Adipocyte (in vitro differentiated cells): ENCODE measurements around the gene TMEM213.

Experiments
- DNase-seq: peaks from one replicate; pipeline ENCODE4 v3.0.0-alpha.2; 2015; ENCODE audit warnings: low read depth
- H3K27me3 ChIP-seq: replicated peaks from 2 replicates; pipeline ENCODE4 v1.7.0; 2013; ENCODE audit warnings: mild to moderate bottlenecking, low read length, moderate library complexity; ENCODE audit not compliant: control insufficient read depth, insufficient read depth
- H3K36me3 ChIP-seq: 2 replicates; pipeline ENCODE4 v1.7.0; 2013; ENCODE audit warnings: low read length, mild to moderate bottlenecking, moderate library complexity; ENCODE audit not compliant: control insufficient read depth, insufficient read depth, severe bottlenecking
- H3K4me1 ChIP-seq: 2 replicates; pipeline ENCODE4 v1.7.0; 2013; ENCODE audit warnings: mild to moderate bottlenecking, low read length, moderate library complexity; ENCODE audit not compliant: control insufficient read depth, insufficient read depth
- H3K4me3 ChIP-seq: 2 replicates; pipeline ENCODE4 v1.7.0; 2013; ENCODE audit warnings: mild to moderate bottlenecking, low read length, moderate library complexity
- H3K9ac ChIP-seq: 2 replicates; pipeline ENCODE4 v1.7.0; 2013; ENCODE audit warnings: mild to moderate bottlenecking, low read length, moderate library complexity
- H3K9me3 ChIP-seq: 2 replicates; pipeline ENCODE4 v1.7.0; 2013; ENCODE audit warnings: mild to moderate bottlenecking, low read length, moderate library complexity; ENCODE audit not compliant: control insufficient read depth

TMEM213 gene, protein sequence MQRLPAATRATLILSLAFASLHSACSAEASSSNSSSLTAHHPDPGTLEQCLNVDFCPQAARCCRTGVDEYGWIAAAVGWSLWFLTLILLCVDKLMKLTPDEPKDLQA

GRCh38 chr7:138797715-138798320, at the start of gene TMEM213, which contains the start of gene ATP6V0A4:
Gene TMEM213, plus strand, starts transcription at chr7:138797994. Its CDS starts 111 bp downstream, at chr7:138798105.
Gene ATP6V0A4, minus strand, starts transcription at chr7:138798196. Its CDS starts 26,949 bp downstream, at chr7:138771247.
- H3K36me3 ChIP-seq: no peaks in the 10 kb centered on the region
- no peak within 1 kb of the TSS for H3K9ac ChIP-seq
- H3K27me3 ChIP-seq: peaks cover 10% of the 10 kb centered on the region
- no peak within 1 kb of the TSS for H3K4me3 ChIP-seq
- no peaks in the 10 kb centered on the region for H3K9me3 ChIP-seq
- DNase-seq: no peak
- H3K4me1 ChIP-seq: no peaks in the 10 kb centered on the region

DNA sequence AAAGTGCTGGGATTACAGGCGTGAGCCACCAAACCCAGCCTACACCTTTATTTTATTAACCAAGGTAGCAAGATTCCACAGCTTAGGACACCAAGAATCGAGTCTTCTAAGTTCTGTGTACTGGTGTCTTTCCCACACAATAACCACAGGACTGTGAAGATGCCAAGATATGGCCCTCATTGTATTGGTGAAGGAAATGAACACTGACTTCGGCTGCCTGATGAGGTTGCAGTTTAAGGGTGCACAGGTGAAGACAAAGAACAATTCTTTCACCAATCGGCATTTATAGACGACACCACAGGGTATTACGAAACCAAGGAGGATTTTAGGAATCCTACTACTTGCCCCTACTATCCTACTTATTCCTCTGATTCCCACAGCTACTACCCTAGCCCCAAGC, 49.1 kb upstream of the TMEM213 start:
- DNase-seq: no peak
- Histone ChIP-seq H3K36me3 (no peaks in the 10 kb centered on the region), H3K4me1 (no peaks in the 10 kb centered on the region), H3K4me3 (no peak overlapping the region), H3K9ac (no peak overlapping the region), H3K27me3 (peaks cover 8% of the 10 kb centered on the region), H3K9me3 (peaks cover 2% of the 10 kb centered on the region)

DNA sequence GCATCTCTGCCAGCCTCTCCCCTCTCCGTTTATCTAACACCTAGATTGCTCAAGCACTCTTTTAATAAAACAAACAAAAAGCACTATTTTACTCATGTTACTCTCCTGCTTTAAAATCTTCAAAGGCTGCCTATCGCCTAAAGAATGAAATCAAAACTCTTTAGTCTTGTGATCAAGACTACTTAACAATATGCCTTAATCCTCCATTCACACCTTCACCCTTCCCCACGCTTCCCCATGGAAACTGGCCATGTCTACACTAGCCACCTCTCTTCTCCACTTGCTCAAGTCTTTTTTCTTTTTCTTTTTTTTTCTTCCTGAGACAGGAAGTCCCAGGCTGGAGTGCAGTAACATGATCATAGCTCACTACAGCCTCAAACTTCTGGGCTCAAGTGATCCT, 47.8 kb upstream of the TMEM213 start:
- peaks cover 2% of the 10 kb centered on the region for H3K9me3 ChIP-seq
- no peak overlapping the region for H3K9ac ChIP-seq
- no peak overlapping the region for H3K4me3 ChIP-seq
- no peak for DNase-seq
- H3K27me3 ChIP-seq: peaks cover 8% of the 10 kb centered on the region
- no peaks in the 10 kb centered on the region for H3K36me3 ChIP-seq
- H3K4me1 ChIP-seq: no peaks in the 10 kb centered on the region

GRCh38 chr7:138750473-138750872, 47.3 kb upstream of the TMEM213 start:
- peaks cover 2% of the 10 kb centered on the region for H3K9me3 ChIP-seq
- DNase-seq: no peak
- H3K9ac ChIP-seq: no peak overlapping the region
- H3K27me3 ChIP-seq: peaks cover 8% of the 10 kb centered on the region
- H3K4me3 ChIP-seq: no peak overlapping the region
- no peaks in the 10 kb centered on the region for H3K4me1 ChIP-seq
- H3K36me3 ChIP-seq: no peaks in the 10 kb centered on the region

DNA sequence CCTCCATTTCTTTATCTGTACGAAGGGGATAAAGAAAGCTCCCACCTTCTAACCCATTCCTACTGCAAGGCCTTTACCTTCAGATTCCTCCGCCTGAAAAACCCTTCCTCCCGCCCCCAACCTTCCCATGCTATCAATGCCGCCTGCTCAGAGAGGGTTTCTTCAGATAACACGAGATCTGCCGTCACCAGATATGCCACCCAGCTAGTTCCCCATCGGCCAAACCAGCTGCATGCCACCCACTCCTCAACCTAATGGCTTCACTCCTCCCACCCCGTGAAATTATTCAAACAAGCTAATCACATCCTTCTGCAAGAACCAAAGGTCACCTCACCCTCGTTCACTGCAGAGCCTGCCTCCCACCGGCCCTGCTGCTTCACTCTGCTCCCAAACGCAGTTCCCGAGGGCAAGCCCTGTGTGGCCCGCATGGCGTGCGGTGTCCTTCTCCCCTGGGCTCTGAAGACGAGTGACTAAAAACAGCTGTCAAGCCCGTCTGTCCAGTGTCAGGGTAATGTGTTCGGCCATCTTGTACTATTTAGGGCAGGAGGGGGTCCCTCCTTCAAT, 46.8 kb upstream of the TMEM213 start:
- H3K9ac ChIP-seq: no peak overlapping the region
- H3K27me3 ChIP-seq: peaks cover 8% of the 10 kb centered on the region
- no peaks in the 10 kb centered on the region for H3K4me1 ChIP-seq
- H3K4me3 ChIP-seq: no peak overlapping the region
- peaks cover 2% of the 10 kb centered on the region for H3K9me3 ChIP-seq
- H3K36me3 ChIP-seq: no peaks in the 10 kb centered on the region
- no peak for DNase-seq

- peaks cover 8% of the 10 kb centered on the region for H3K27me3 ChIP-seq
- H3K4me1 ChIP-seq: no peaks in the 10 kb centered on the region
- no peak overlapping the region for H3K9ac ChIP-seq
- H3K36me3 ChIP-seq: no peaks in the 10 kb centered on the region
- H3K9me3 ChIP-seq: peaks cover 2% of the 10 kb centered on the region
- DNase-seq: no peak
- no peak overlapping the region for H3K4me3 ChIP-seq
Measured at GRCh38 chr7:138752518-138753149, 45.2 kb upstream of the TMEM213 start.

DNA sequence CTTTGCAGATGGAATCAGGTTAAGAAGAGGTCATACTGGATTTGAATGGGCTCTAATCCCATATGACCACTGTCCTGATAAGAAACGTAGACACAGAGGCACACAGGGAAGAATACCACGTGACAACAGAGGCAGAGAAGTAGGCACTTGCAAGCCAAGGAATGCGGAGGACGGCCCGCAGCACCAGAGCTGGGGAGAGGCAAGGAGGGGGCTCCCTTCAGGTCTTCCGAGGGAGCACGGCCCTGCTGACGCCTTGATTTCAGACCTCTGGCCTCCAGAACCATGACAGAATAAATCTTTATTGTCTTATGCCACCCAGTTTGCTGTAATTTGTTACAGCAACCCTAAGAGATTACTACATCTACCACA, 44.7 kb upstream of the TMEM213 start:
- H3K4me3 ChIP-seq: no peak overlapping the region
- no peak for DNase-seq
- no peaks in the 10 kb centered on the region for H3K4me1 ChIP-seq
- H3K36me3 ChIP-seq: no peaks in the 10 kb centered on the region
- H3K27me3 ChIP-seq: peaks cover 8% of the 10 kb centered on the region
- H3K9me3 ChIP-seq: peaks cover 2% of the 10 kb centered on the region
- no peak overlapping the region for H3K9ac ChIP-seq

GRCh38 chr7:138753610-138754009, 44.2 kb upstream of the TMEM213 start:
- no peaks in the 10 kb centered on the region for H3K36me3 ChIP-seq
- no peaks in the 10 kb centered on the region for H3K4me1 ChIP-seq
- peaks cover 2% of the 10 kb centered on the region for H3K9me3 ChIP-seq
- peaks cover 8% of the 10 kb centered on the region for H3K27me3 ChIP-seq
- no peak overlapping the region for H3K4me3 ChIP-seq
- H3K9ac ChIP-seq: no peak overlapping the region
- no peak for DNase-seq

GRCh38 chr7:138755331-138755747, 42.5 kb upstream of the TMEM213 start:
- Histone ChIP-seq H3K27me3 (peaks cover 8% of the 10 kb centered on the region), H3K36me3 (no peaks in the 10 kb centered on the region), H3K4me1 (no peaks in the 10 kb centered on the region), H3K9me3 (peaks cover 2% of the 10 kb centered on the region), H3K4me3 (no peak overlapping the region), H3K9ac (no peak overlapping the region)
- DNase-seq: peak; percentile 54

GRCh38 chr7:138755842-138756590, 41.8 kb upstream of the TMEM213 start:
- Histone ChIP-seq H3K9me3 (peaks cover under 1% of the 10 kb centered on the region), H3K9ac (no peak overlapping the region), H3K4me1 (no peaks in the 10 kb centered on the region), H3K36me3 (no peaks in the 10 kb centered on the region), H3K27me3 (peaks cover 2% of the 10 kb centered on the region), H3K4me3 (no peak overlapping the region)
- DNase-seq: no peak
